Endodermal cell (in vitro differentiated cells): Measurements from ENCODE around the gene CCDC33. TPM values are rescaled to one million over a fixed set of nuclear protein-coding genes. Genes with fewer than 3 reads are reported as not detected.

Experiments
- DNase-seq: peaks from one replicate; pipeline ENCODE4 v3.0.0-alpha.2; 2017
- H3K27ac ChIP-seq: 2 replicates; pipeline ENCODE4 v1.5.1; 2013; ENCODE audit warnings: mild to moderate bottlenecking, low read depth, low read length, moderate library complexity
- H3K27me3 ChIP-seq: 2 replicates; pipeline ENCODE4 v1.6.1; 2013; ENCODE audit warnings: mild to moderate bottlenecking, low read length, moderate library complexity; ENCODE audit not compliant: insufficient read depth, control insufficient read depth, poor library complexity, severe bottlenecking
- H3K36me3 ChIP-seq: 2 replicates; pipeline ENCODE4 v1.7.0; 2013; ENCODE audit warnings: mild to moderate bottlenecking, low read length, moderate library complexity; ENCODE audit not compliant: control insufficient read depth, insufficient read depth
- H3K4me1 ChIP-seq: one replicate; pipeline ENCODE4 v1.7.0; 2013; ENCODE audit warnings: low read length; ENCODE audit not compliant: control insufficient read depth, insufficient read depth
- H3K4me3 ChIP-seq: 2 replicates; pipeline ENCODE4 v1.5.1; 2013; ENCODE audit warnings: mild to moderate bottlenecking, low read length, moderate library complexity
- H3K9ac ChIP-seq: 2 replicates; pipeline ENCODE4 v1.6.1; 2013; ENCODE audit warnings: mild to moderate bottlenecking, low read length, moderate library complexity; ENCODE audit not compliant: poor library complexity, severe bottlenecking; ENCODE audit errors: extremely low read depth
- H3K9me3 ChIP-seq: 2 replicates; pipeline ENCODE4 v1.6.1; 2013; ENCODE audit warnings: mild to moderate bottlenecking, low read length, moderate library complexity; ENCODE audit not compliant: control insufficient read depth
- H3K27ac Mint-ChIP-seq: 2 replicates; pipeline ENCODE4 v1.8.0; 2020; ENCODE audit warnings: mixed read lengths
- H3K27me3 Mint-ChIP-seq: 2 replicates; pipeline ENCODE4 v1.8.0; 2021; ENCODE audit warnings: mild to moderate bottlenecking, mixed read lengths; ENCODE audit not compliant: insufficient read depth
- H3K36me3 Mint-ChIP-seq: 2 replicates; pipeline ENCODE4 v1.8.0; 2020; ENCODE audit warnings: low read depth, mixed read lengths
- H3K4me1 Mint-ChIP-seq: 2 replicates; pipeline ENCODE4 v1.8.0; 2020; ENCODE audit warnings: mixed read lengths
- H3K4me3 Mint-ChIP-seq: 2 replicates; pipeline ENCODE4 v1.8.0; 2020; ENCODE audit warnings: mild to moderate bottlenecking, moderate library complexity, mixed read lengths
- H3K9me3 Mint-ChIP-seq: 2 replicates; pipeline ENCODE4 v1.8.0; 2020; ENCODE audit warnings: mild to moderate bottlenecking, mixed read lengths
- CTCF ChIP-seq: fragments of 200-600 bp; sonication (generic); conservative IDR thresholded peaks from 2 replicates; pipeline ENCODE4 v1.5.0; 2021; ENCODE audit warnings: antibody characterized with exemption, mild to moderate bottlenecking
- WGBS, 2 experiments: methylation state at CpG; one replicate each; pipeline versions ENCODE4 v1.1.5 to v1.1.7; 2013; ENCODE audit warnings: missing lambda C conversion rate in 2 of 2, mixed read lengths in 1 of 2; ENCODE audit not compliant: insufficient coverage in 1 of 2, insufficient read length in 1 of 2; 5-methylcytosine and 5-hydroxymethylcytosine counted together
- total RNA-seq, 2 donors: library from RNA; stranded (reverse); fragmentation: NEBNext Ultra II Directional in 1 of 2; extraction: Animal tissue kit (Norgen Biotek cat#: 25700) in 1 of 2; gene quantifications; 2 replicates in 1 of 2; 3 replicates in 1 of 2; pipeline ENCODE4 v1.2.1, GENCODE V29; 2021

The CCDC33 gene
- total RNA-seq, 2 donors from 2014 or later, result 2.8 to 3.5 TPM

GRCh38 chr15:74283368-74283767 lies 47.2 kb downstream of the CCDC33 start:
- Mint-ChIP-seq H3K4me1 (no peaks in the 10 kb centered on the region), H3K27me3 (peaks cover 28% of the 10 kb centered on the region), H3K4me3 (no peak overlapping the region), H3K36me3 (no peaks in the 10 kb centered on the region), H3K9me3 (no peaks in the 10 kb centered on the region), H3K27ac (no peak overlapping the region)
- H3K36me3 ChIP-seq, result no peaks in the 10 kb centered on the region
- no peaks in the 10 kb centered on the region for H3K27me3 ChIP-seq
- no peak overlapping the region for H3K27ac ChIP-seq
- H3K4me1 ChIP-seq, result peaks cover 5% of the 10 kb centered on the region
- H3K4me3 ChIP-seq, result no peak overlapping the region
- WGBS, 2 experiments, result 82 to 87% methylated on average over 2 to 6 of the region's 7 CpGs
- TF ChIP-seq CTCF, result no peak
- no peak overlapping the region for H3K9ac ChIP-seq
- H3K9me3 ChIP-seq, result no peaks in the 10 kb centered on the region
- DNase-seq, result no peak

GRCh38 chr15:74289671-74290070 lies 53.5 kb downstream of the CCDC33 start:
- no peak for DNase-seq
- Histone ChIP-seq H3K9me3 (no peaks in the 10 kb centered on the region), H3K27me3 (no peaks in the 10 kb centered on the region), H3K36me3 (no peaks in the 10 kb centered on the region), H3K4me3 (no peak overlapping the region), H3K9ac (no peak overlapping the region), H3K4me1 (peaks cover 7% of the 10 kb centered on the region), H3K27ac (no peak overlapping the region)
- Mint-ChIP-seq H3K9me3 (no peaks in the 10 kb centered on the region), H3K27me3 (peaks cover 58% of the 10 kb centered on the region), H3K36me3 (no peaks in the 10 kb centered on the region), H3K4me1 (peaks cover 15% of the 10 kb centered on the region), H3K4me3 (no peak overlapping the region), H3K27ac (no peak overlapping the region)
- no peak for TF ChIP-seq CTCF

GRCh38 chr15:74290645-74291044 lies 54.5 kb downstream of the CCDC33 start:
- H3K27me3 ChIP-seq, result no peaks in the 10 kb centered on the region
- no peaks in the 10 kb centered on the region for H3K36me3 ChIP-seq
- Mint-ChIP-seq H3K4me1 (peaks cover 15% of the 10 kb centered on the region), H3K27me3 (peaks cover 59% of the 10 kb centered on the region), H3K9me3 (no peaks in the 10 kb centered on the region), H3K27ac (no peak overlapping the region), H3K36me3 (no peaks in the 10 kb centered on the region), H3K4me3 (no peak overlapping the region)
- DNase-seq, result no peak
- H3K4me1 ChIP-seq, result peaks cover 7% of the 10 kb centered on the region
- no peaks in the 10 kb centered on the region for H3K9me3 ChIP-seq
- no peak overlapping the region for H3K9ac ChIP-seq
- no peak overlapping the region for H3K4me3 ChIP-seq
- no peak for TF ChIP-seq CTCF
- H3K27ac ChIP-seq, result no peak overlapping the region
